ENCODE results near the gene EOLA2. TPM values are rescaled to one million over a fixed set of nuclear protein-coding genes. Genes with fewer than 3 reads are reported as not detected.
"Not testable (repeated sequence)": the region's sequence is repeated elsewhere in the genome, so short reads cannot be mapped to it uniquely, and the experiment has no call there.

Gene EOLA2
- total RNA-seq, 1 donor from 2014 or later, result 38.4 TPM

DNA sequence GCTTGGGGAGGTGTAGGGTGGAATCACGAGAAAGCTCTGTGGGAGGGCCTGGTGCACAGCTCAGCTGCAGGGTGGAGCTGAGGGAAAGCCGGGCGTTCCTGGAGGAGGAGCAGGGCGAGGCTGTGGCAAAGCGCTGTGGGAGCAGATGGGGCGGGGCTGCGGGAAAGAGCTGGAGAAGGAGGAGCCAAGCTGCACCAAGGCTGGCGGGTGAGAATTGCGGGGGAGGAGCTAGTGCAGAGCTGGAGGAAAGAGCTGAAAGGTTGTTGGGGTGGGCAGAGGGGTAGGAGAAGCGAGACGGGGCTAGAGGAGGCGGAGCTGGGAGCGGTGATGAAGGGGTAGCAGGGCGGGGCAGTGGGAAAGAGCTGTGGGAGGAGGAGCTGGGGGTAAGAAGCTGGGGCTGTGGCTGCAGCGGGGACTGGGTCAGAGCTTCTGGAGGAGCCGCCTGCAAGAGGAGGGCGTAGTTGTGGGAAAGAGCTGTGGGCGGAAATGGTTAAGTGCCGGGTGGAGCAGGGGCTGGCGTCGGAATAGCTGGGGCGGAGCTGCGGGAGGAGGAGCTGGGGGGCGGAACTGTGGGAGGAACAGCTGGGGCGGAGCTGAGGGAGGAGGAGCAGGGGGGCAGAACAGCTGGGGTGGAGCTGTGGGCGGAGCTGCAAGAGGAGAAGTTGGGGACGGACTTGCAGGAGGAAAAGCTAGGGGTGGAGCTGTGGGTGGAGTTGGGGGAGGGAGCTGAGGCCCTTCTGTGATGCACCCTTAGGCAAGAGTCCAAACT, 1.8 kb upstream of the EOLA2 start:
- Mint-ChIP-seq H3K9me3 (no peaks in the 10 kb centered on the region), H3K27me3 (no peaks in the 10 kb centered on the region), H3K4me3 (peak overlapping the region; percentile 88), H3K36me3 (ENCODE audit: low read depth) (peaks cover 2% of the 10 kb centered on the region), H3K27ac (peak overlapping the region; percentile 91), H3K4me1 (peaks cover 10% of the 10 kb centered on the region)
- intact Hi-C loops (cut with micrococcal nuclease), result loop anchor here (2.0 to 10.0 kb wide), 8 partner anchors 308 to 1457 kb away; partner anchors contain the start of genes CD99L2, HMGB3, MAMLD1 and MTM1
- no peak for TF ChIP-seq CTCF (IDR thresholded peaks at IDR 0.05)
- ChIA-PET POLR2A (interaction anchor here (0.6 to 3.2 kb wide), 11 partner anchors 110 to 753 kb away, joined by 3 to 68 read pairs (median 4); partner anchors contain the start of genes EOLA1, IDS and MTMR1), CTCF (interaction anchor here (0.7 to 0.9 kb wide), 2 partner anchors 634 to 760 kb away, joined by 3 read pairs; no protein-coding TSS in a partner anchor)
- DNase-seq, result peak; percentile 75
- ATAC-seq (ENCODE audit: low read depth), result peak; percentile 54

DNA sequence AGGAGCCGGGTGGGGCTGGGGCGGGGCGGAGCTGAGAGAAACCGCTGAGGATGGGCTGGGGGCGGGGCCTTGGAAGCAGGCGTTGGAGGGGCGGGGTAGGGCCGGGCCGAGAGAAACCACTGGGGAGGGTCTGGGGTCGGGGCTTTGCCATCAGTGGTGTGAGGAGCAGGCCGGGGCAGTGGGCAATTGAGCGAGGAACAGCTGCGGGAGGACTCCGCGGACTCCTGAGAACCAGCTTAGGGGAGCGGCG, 1.3 kb upstream of the EOLA2 start:
- POLR2A ChIA-PET, result interaction anchor here (0.6 to 3.2 kb wide), 11 partner anchors 144 to 807 kb away, joined by 3 to 68 read pairs (median 8); partner anchors contain the start of genes EOLA1, IDS, MTM1 and MTMR1
- Mint-ChIP-seq H3K36me3 (ENCODE audit: low read depth) (peaks cover 3% of the 10 kb centered on the region), H3K4me3 (peak overlapping the region; percentile 88), H3K9me3 (no peaks in the 10 kb centered on the region), H3K4me1 (peaks cover 10% of the 10 kb centered on the region), H3K27me3 (no peaks in the 10 kb centered on the region), H3K27ac (peak overlapping the region; percentile 91)
- TF ChIP-seq CTCF (IDR thresholded peaks at IDR 0.05), result no peak
- intact Hi-C loops (cut with micrococcal nuclease), result loop anchor here (5.0 kb wide), 3 partner anchors 307 to 1458 kb away; partner anchors contain the start of genes MAMLD1, TMEM185A and VMA21
- CTCF ChIA-PET, result no interaction called here
- ATAC-seq (ENCODE audit: low read depth) (no peak), DNase-seq (no peak)

DNA sequence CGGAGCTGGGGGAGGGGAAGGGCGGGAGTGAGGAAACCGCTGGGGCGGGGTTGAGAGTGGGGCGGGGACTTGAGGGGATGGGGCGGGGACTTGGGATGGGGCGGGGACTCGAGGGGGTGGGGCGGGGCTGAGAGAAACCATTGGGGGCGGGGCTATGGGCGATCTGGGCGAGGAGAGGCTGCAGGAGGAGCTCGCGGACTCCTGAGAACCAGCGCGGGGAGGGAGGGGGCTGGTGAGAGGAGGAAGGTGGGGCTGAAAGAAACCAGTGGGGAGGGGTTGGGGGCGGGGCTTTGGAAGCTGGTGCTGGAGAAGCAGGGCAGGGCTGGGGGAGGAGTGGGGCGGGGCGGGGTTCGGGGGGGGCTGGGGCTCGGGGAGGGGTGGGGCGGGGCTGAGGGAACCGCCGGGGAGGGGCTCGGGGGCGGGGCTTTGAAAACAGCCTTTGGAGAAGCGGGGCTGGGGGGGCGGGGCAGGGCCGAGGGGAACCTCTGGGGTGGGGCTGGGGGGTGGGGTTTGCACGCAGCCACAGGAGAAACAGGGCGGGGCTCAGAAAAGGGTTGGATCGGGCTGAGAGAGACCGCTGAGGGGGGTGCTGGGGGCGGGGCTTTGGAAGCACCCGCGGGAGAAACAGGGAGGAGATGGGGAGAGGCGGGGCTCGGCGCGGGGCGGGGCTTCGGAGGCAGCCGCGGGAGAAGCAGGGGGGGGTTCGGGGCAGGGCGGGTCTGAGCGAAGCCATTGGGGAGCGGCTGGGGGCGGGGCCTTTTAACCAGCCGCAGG, 777 bp upstream of the EOLA2 start:
- Mint-ChIP-seq H3K36me3 (ENCODE audit: low read depth) (peaks cover 7% of the 10 kb centered on the region), H3K4me3 (peak overlapping the region; percentile 73), H3K9me3 (no peaks in the 10 kb centered on the region), H3K27me3 (no peaks in the 10 kb centered on the region), H3K27ac (peak overlapping the region; percentile 93), H3K4me1 (peaks cover 10% of the 10 kb centered on the region)
- ATAC-seq (ENCODE audit: low read depth), result peak; percentile 35
- peak; percentile 77 for DNase-seq
- ChIA-PET CTCF (interaction anchor here (0.9 kb wide), 1 partner anchor 399 kb away, joined by 4 read pairs; no protein-coding TSS in a partner anchor), POLR2A (interaction anchor here (0.6 to 3.2 kb wide), 13 partner anchors 144 to 1457 kb away, joined by 3 to 68 read pairs (median 6); partner anchors contain the start of genes EOLA1, IDS, MTM1 and MTMR1)
- TF ChIP-seq CTCF (IDR thresholded peaks at IDR 0.05), result no peak
- intact Hi-C loops (cut with micrococcal nuclease), result loop anchor here (5.0 kb wide), 3 partner anchors 307 to 1458 kb away; partner anchors contain the start of genes MAMLD1, TMEM185A and VMA21

DNA sequence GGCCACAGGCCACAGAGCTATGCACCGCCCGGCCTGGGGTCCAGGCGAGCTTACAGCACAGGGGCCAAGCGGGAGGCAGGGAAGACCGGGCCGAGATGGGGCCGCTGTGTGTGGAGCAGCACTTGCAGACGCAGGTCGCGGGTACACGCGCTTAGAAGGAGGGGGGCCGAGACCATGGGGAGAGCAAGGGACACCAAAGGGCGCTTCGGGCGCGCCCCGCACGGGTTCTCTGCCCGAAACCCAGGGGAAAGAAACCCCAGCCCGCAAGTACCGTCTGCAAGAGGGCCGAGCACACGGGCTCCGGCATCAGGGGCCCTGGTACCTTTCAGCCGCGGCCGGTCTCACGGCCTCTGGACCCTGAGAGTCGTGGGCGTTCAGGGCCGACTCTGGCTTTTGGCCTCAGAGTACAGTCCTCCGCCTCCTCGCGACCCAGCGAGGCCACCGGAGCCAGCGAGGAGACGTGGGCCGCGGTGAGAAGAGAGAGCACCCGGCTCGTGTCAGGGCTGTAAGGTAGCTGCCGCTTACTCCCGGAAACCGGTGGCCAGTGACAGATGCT, 342 bp downstream of the EOLA2 start:
- H3K36me3 Mint-ChIP-seq (ENCODE audit: low read depth), result peaks cover 12% of the 10 kb centered on the region
- peak overlapping the region; percentile 85 for H3K4me3 Mint-ChIP-seq
- CTCF ChIA-PET, result interaction anchor here (0.9 kb wide), 1 partner anchor 398 kb away, joined by 4 read pairs; no protein-coding TSS in a partner anchor
- intact Hi-C loops (cut with micrococcal nuclease), result loop anchor here (5.0 kb wide), 3 partner anchors 306 to 1459 kb away; partner anchors contain the start of genes MAMLD1, TMEM185A and VMA21
- H3K27me3 Mint-ChIP-seq, result no peaks in the 10 kb centered on the region
- DNase-seq (no peak), ATAC-seq (ENCODE audit: low read depth) (no peak)
- POLR2A ChIA-PET, result interaction anchor here (0.6 to 3.2 kb wide), 9 partner anchors 397 to 1458 kb away, joined by 3 to 68 read pairs (median 6); partner anchors contain the start of genes EOLA1, IDS and MTMR1
- no peaks in the 10 kb centered on the region for H3K9me3 Mint-ChIP-seq
- peaks cover 10% of the 10 kb centered on the region for H3K4me1 Mint-ChIP-seq
- peak overlapping the region; percentile 93 for H3K27ac Mint-ChIP-seq
- no peak for TF ChIP-seq CTCF (IDR thresholded peaks at IDR 0.05)

DNA sequence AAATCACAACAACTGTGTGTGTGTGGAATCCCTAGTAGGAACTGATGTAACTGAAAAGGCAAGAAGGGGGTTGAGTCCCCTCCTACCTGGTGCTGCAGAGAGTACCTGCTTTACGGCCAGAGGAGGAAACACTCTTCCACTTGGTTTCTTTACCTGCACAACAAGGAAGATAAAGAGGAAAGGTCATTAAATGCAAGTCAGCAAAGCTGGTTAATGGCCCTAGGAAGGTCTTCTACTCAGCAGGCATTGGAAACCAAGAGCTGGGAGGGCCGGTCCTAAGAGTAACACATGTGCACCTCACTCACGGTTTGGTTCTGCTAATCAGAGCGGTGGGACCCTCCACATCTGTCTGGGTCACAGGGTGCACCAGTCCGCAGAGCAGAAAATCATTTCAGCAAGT, 963 bp downstream of the EOLA2 start:
- H3K27ac Mint-ChIP-seq, result peak overlapping the region; percentile 56
- H3K36me3 Mint-ChIP-seq (ENCODE audit: low read depth), result peaks cover 12% of the 10 kb centered on the region
- POLR2A ChIA-PET, result interaction anchor here (2.1 to 2.9 kb wide), 2 partner anchors 432 to 756 kb away, joined by 17 to 18 read pairs; partner anchors contain the start of genes IDS and MTMR1
- ATAC-seq (ENCODE audit: low read depth); H3K27me3 Mint-ChIP-seq; CTCF ChIA-PET; H3K9me3 Mint-ChIP-seq; DNase-seq: not testable (repeated sequence)
- H3K4me1 Mint-ChIP-seq, result peaks cover 10% of the 10 kb centered on the region
- peak overlapping the region; percentile 85 for H3K4me3 Mint-ChIP-seq
- intact Hi-C loops (cut with micrococcal nuclease), result loop anchor here (5.0 kb wide), 3 partner anchors 305 to 1460 kb away; partner anchors contain the start of genes MAMLD1, TMEM185A and VMA21

GRCh38 chrX:149933547-149933946, 4.7 kb downstream of the EOLA2 start:
- DNase-seq; H3K4me3 Mint-ChIP-seq; H3K4me1 Mint-ChIP-seq; intact Hi-C loops (cut with micrococcal nuclease); POLR2A ChIA-PET; H3K27me3 Mint-ChIP-seq; H3K9me3 Mint-ChIP-seq; H3K27ac Mint-ChIP-seq; CTCF ChIA-PET; ATAC-seq (ENCODE audit: low read depth): not testable (repeated sequence)
- H3K36me3 Mint-ChIP-seq (ENCODE audit: low read depth), result peaks cover 10% of the 10 kb centered on the region

DNA sequence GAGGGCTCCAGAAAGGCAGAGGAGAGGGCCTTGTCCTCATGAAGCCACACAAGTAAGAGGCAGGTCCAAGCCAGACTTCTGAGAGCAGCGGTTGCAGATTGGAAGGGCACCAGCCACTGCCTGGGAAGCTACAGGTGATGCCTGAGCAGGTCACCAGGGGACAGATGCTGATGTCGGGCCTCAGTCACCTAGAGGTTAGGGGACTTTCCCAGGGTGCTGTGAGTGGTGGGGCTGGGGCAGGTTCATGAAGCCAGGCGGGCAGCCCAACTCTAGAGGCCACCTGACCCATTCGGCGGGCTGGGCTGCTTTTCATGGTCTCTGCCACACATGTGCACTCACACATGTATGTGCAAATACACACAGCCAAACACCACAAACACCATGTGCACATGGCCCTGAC, 5.3 kb downstream of the EOLA2 start:
- peaks cover 10% of the 10 kb centered on the region for H3K36me3 Mint-ChIP-seq (ENCODE audit: low read depth)
- H3K9me3 Mint-ChIP-seq; H3K27me3 Mint-ChIP-seq; DNase-seq; H3K27ac Mint-ChIP-seq; H3K4me3 Mint-ChIP-seq; intact Hi-C loops (cut with micrococcal nuclease); H3K4me1 Mint-ChIP-seq; CTCF ChIA-PET; POLR2A ChIA-PET: not testable (repeated sequence)
- ATAC-seq (ENCODE audit: low read depth), result peak; percentile 20
